Keratinocyte (primary cell): ENCODE results near the gene TAF1C. TPM values are rescaled to one million over a fixed set of nuclear protein-coding genes. Genes with fewer than 3 reads are reported as not detected.

Experiments
- DNase-seq: peaks from one replicate; pipeline ENCODE4 v3.0.0-alpha.2; 2011; ENCODE audit warnings: low read depth, missing footprints, low spot score
- FAIRE-seq: peaks from 2 replicates; lab custom pipeline; 2011; peaks lifted over from hg19 to GRCh38; lab: Jason Lieb, UNC
- H2AFZ ChIP-seq: 2 replicates; pipeline ENCODE4 v1.6.0; 2012; ENCODE audit warnings: low read length, control low read depth, inconsistent platforms; ENCODE audit not compliant: control insufficient read depth
- H3K27ac ChIP-seq: 2 replicates; pipeline ENCODE4 v1.5.1; 2011; ENCODE audit warnings: low read length; ENCODE audit not compliant: control insufficient read depth, insufficient read depth
- H3K27me3 ChIP-seq: 3 replicates; pipeline ENCODE4 v1.6.0; 2011; ENCODE audit warnings: low read length; ENCODE audit not compliant: control insufficient read depth, insufficient read depth; ENCODE audit errors: extremely low read depth
- H3K36me3 ChIP-seq, 2 experiments: 2 replicates in 1 of 2; 3 replicates in 1 of 2; pipeline ENCODE4 v1.5.1; 2011; ENCODE audit warnings: low read length in 2 of 2, mild to moderate bottlenecking in 1 of 2; ENCODE audit not compliant: control insufficient read depth in 2 of 2, insufficient read depth in 2 of 2; ENCODE audit errors: extremely low read depth in 1 of 2
- H3K4me1 ChIP-seq: 3 replicates; pipeline ENCODE4 v1.5.1; 2011; ENCODE audit warnings: low read length; ENCODE audit not compliant: control insufficient read depth, insufficient read depth; ENCODE audit errors: extremely low read depth
- H3K4me2 ChIP-seq: 3 replicates; pipeline ENCODE4 v1.6.0; 2011; ENCODE audit warnings: low read depth, low read length; ENCODE audit not compliant: control insufficient read depth, insufficient read depth; ENCODE audit errors: extremely low read depth
- H3K4me3 ChIP-seq, 3 experiments: fragments of 200-600 bp in 1 of 3; sonication (generic) in 1 of 3; 2 replicates in 2 of 3; 3 replicates in 1 of 3; pipeline ENCODE4 v1.5.1; 2011 to 2016; ENCODE audit warnings: low read length in 3 of 3, mild to moderate bottlenecking in 3 of 3, control low read depth in 2 of 3, inconsistent platforms in 1 of 3, low read depth in 1 of 3, mixed read lengths in 1 of 3, mixed run types in 1 of 3, moderate library complexity in 1 of 3; ENCODE audit not compliant: control insufficient read depth in 2 of 3, insufficient read depth in 2 of 3; ENCODE audit errors: extremely low read depth in 1 of 3
- H3K79me2 ChIP-seq: 2 replicates; pipeline ENCODE4 v1.6.0; 2012; ENCODE audit warnings: low read length; ENCODE audit not compliant: control insufficient read depth, insufficient read depth
- H3K9ac ChIP-seq: 3 replicates; pipeline ENCODE4 v1.6.0; 2011; ENCODE audit warnings: low read length; ENCODE audit not compliant: control insufficient read depth, insufficient read depth; ENCODE audit errors: extremely low read depth
- H3K9me1 ChIP-seq: 3 replicates; pipeline ENCODE4 v1.6.0; 2011; ENCODE audit warnings: low read length; ENCODE audit not compliant: control insufficient read depth, insufficient read depth; ENCODE audit errors: extremely low read depth
- H3K9me3 ChIP-seq: 2 replicates; pipeline ENCODE4 v1.5.1; 2012; ENCODE audit warnings: low read depth, low read length; ENCODE audit not compliant: control insufficient read depth
- H4K20me1 ChIP-seq: 3 replicates; pipeline ENCODE4 v1.6.0; 2011; ENCODE audit warnings: low read length; ENCODE audit not compliant: control insufficient read depth, insufficient read depth; ENCODE audit errors: extremely low read depth
- CTCF ChIP-seq, 3 experiments: IDR thresholded peaks in 1 of 3; conservative IDR thresholded peaks in 1 of 3; optimal IDR thresholded peaks in 1 of 3; 2 replicates in 2 of 3; 3 replicates in 1 of 3; pipeline versions ENCODE3 to v1.5.1; 2011; ENCODE audit warnings: low read length in 3 of 3, mild to moderate bottlenecking in 3 of 3, moderate library complexity in 2 of 3, control low read depth in 1 of 3, inconsistent platforms in 1 of 3; ENCODE audit not compliant: insufficient read depth in 2 of 3; ENCODE audit errors: extremely low read depth in 1 of 3
- EZH2 ChIP-seq: IDR thresholded peaks from one replicate; pipeline ENCODE4 v1.6.1; 2012; ENCODE audit warnings: inconsistent platforms, mild to moderate bottlenecking, low read length, moderate library complexity
- dilution Hi-C: fragments of 300-500 bp; cut with MboI; formaldehyde crosslinking; loops from one replicate; pipeline ENCODE4 v1.7.0; 2020; ENCODE audit warnings: low sequenced_read_pairs; ENCODE audit not compliant: extremely low pct_ligation_motif_present
- polyA plus RNA-seq, 5 experiments: library from polyadenylated mRNA; depleted of rRNA in 3 of 5; stranded (reverse) in 3 of 5; stranded (forward) in 1 of 5; unstranded in 1 of 5; fragments of >200 nt; gene quantifications; 1 replicate in 1 of 5; 2 replicates in 3 of 5; 3 replicates in 1 of 5; pipeline versions ENCODE4 v1.2.1 to v1.2.3, GENCODE V29; 2011 to 2012; ENCODE audit warnings: missing spikeins in 2 of 5, low read depth in 1 of 5, low replicate concordance in 1 of 5

The TAF1C gene
- polyA plus RNA-seq, 1 donor (not counting 4 experiments of a cell fraction or from before 2014, with no cell fraction given) = 6.5 TPM

- DNase-seq = no peak
- Histone ChIP-seq H3K36me3 (peaks cover 12 to 13% of the 10 kb centered on the region in 2 experiments), H3K79me2 (no peaks in the 10 kb centered on the region), H3K9me1 (no peaks in the 10 kb centered on the region), H3K27ac (peak overlapping the region; percentile 56), H3K4me1 (peaks cover 29% of the 10 kb centered on the region), H3K4me2 (peak overlapping the region; percentile 83), H3K27me3 (no peaks in the 10 kb centered on the region), H4K20me1 (peaks cover 2% of the 10 kb centered on the region), H3K9me3 (no peaks in the 10 kb centered on the region), H3K9ac (peak overlapping the region; percentile 50), H2AFZ (no peak overlapping the region), H3K4me3 (no peak overlapping the region)
- FAIRE-seq = no peak
- dilution Hi-C loops = no loop called here
- TF ChIP-seq EZH2 = no peak
- TF ChIP-seq CTCF (optimal IDR thresholded peaks at IDR 0.05 in 1 of 3, IDR thresholded peaks at IDR 0.05 in 1 of 3, conservative IDR thresholded peaks at IDR 0.05 in 1 of 3; ENCODE audit: extremely low read depth in 1 of 3, insufficient read depth in 2 of 3, low read length in 3 of 3) = no peak
Observed at GRCh38 chr16:84177741-84178073, 9.2 kb downstream of the TAF1C start.

- H3K4me1 ChIP-seq = peaks cover 29% of the 10 kb centered on the region
- no peaks in the 10 kb centered on the region for H3K79me2 ChIP-seq
- FAIRE-seq (no peak), DNase-seq (no peak)
- H3K27me3 ChIP-seq = no peaks in the 10 kb centered on the region
- TF ChIP-seq CTCF (optimal IDR thresholded peaks at IDR 0.05 in 1 of 3, IDR thresholded peaks at IDR 0.05 in 1 of 3, conservative IDR thresholded peaks at IDR 0.05 in 1 of 3; ENCODE audit: extremely low read depth in 1 of 3, insufficient read depth in 2 of 3, low read length in 3 of 3) = no peak
- TF ChIP-seq EZH2 = no peak
- H3K9ac ChIP-seq = peak overlapping the region; percentile 50
- dilution Hi-C loops = no loop called here
- no peak overlapping the region for H3K4me3 ChIP-seq
- H3K4me2 ChIP-seq = peak overlapping the region; percentile 83
- no peaks in the 10 kb centered on the region for H3K9me3 ChIP-seq
- H3K27ac ChIP-seq = peak overlapping the region; percentile 56
- peaks cover 8 to 9% of the 10 kb centered on the region in 2 experiments for H3K36me3 ChIP-seq
- no peak overlapping the region for H2AFZ ChIP-seq
- no peaks in the 10 kb centered on the region for H4K20me1 ChIP-seq
- no peaks in the 10 kb centered on the region for H3K9me1 ChIP-seq
Observed at GRCh38 chr16:84176192-84177053, 10.4 kb downstream of the TAF1C start.
